ENCODE measurements around the gene PDZD2. TPM values are rescaled to one million over a fixed set of nuclear protein-coding genes. Genes with fewer than 3 reads are reported as not detected.

Gene PDZD2
- polyA plus RNA-seq, 3 donors from 2014 or later: 0.37 TPM; not detected in 2

- Mint-ChIP-seq H3K4me3 (no peak overlapping the region), H3K4me1 (peaks cover 35 to 41% of the 10 kb centered on the region in 2 donors), H3K9me3 (no peaks in the 10 kb centered on the region), H3K27me3 (ENCODE audit: low read depth in 3 of 3) (peaks cover 10 to 17% (median 12%) of the 10 kb centered on the region in 3 donors), H3K27ac (peak overlapping the region in 1 of 6 donors; percentile 13), H3K36me3 (no peaks in the 10 kb centered on the region)
- no peak for DNase-seq
Measured at GRCh38 chr5:31620026-31620425, 18.9 kb upstream of the PDZD2 start.

GRCh38 chr5:31623249-31623648 is 15.7 kb upstream of the PDZD2 start:
- Mint-ChIP-seq H3K27ac (peak overlapping the region; percentile 11 to 88 (median 52)), H3K4me3 (peak overlapping the region in 3 of 5 donors; percentile 1 to 15 (median 7)), H3K36me3 (no peaks in the 10 kb centered on the region), H3K27me3 (ENCODE audit: low read depth in 3 of 3) (peaks cover 3 to 11% (median 6%) of the 10 kb centered on the region in 3 donors), H3K4me1 (peaks cover 22 to 25% of the 10 kb centered on the region in 2 donors), H3K9me3 (no peaks in the 10 kb centered on the region)
- peak; percentile 37 to 45 (median 42) for DNase-seq

DNA sequence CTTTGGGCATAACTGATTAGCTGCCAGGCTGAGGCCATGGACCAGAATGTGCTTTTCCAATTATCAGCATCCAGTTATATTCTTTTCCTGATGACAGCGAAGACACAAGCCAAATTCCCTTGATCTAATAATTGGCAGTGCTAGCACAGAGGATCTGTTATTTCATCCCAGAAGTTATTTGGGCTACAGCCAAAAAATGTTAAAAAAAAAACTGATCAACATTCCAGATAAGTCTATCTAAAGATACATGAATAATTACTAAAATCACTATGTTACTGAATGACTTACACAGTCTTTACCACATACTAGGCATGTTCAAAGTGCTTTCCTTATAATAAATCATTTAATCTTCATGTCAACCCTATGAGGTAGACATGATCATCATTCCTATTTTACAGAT is 13.5 kb upstream of the PDZD2 start:
- Mint-ChIP-seq H3K4me3 (no peak overlapping the region), H3K4me1 (peaks cover 11 to 15% of the 10 kb centered on the region in 2 donors), H3K27me3 (ENCODE audit: low read depth in 3 of 3) (peaks cover 3 to 13% (median 6%) of the 10 kb centered on the region in 3 donors)

DNA sequence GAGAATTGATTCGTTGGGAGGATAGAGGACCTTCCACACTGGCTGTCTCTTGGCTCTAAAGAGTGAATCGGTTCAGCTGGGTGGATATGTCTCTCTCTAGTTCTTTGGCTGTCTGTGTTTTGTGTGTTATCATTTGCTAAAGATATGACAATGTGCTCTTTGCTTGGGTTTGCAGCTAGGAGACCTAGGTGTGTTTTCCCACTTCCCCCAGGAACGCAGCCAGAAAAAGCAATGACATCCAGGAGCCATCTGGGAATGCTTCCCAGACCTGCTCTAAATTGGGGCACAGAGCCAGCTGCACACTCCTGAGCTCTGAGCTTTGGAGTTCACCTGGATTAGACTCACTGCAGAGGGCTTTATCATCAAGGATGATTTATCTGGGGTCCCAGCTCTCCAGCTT is 12.8 kb upstream of the PDZD2 start:
- H3K4me3 Mint-ChIP-seq: no peak overlapping the region
- no peaks in the 10 kb centered on the region for H3K36me3 Mint-ChIP-seq
- H3K27me3 Mint-ChIP-seq (ENCODE audit: low read depth in 3 of 3): peaks cover 6 to 13% (median 7%) of the 10 kb centered on the region in 3 donors
- no peaks in the 10 kb centered on the region for H3K9me3 Mint-ChIP-seq
- H3K4me1 Mint-ChIP-seq: peaks cover 11 to 15% of the 10 kb centered on the region in 2 donors
- DNase-seq: no peak
- no peak overlapping the region for H3K27ac Mint-ChIP-seq

More for the DNA sequence above, 13.5 kb upstream of the PDZD2 start:
- DNase-seq: no peak
- Mint-ChIP-seq H3K9me3 (no peaks in the 10 kb centered on the region), H3K36me3 (no peaks in the 10 kb centered on the region), H3K27ac (no peak overlapping the region)

DNA sequence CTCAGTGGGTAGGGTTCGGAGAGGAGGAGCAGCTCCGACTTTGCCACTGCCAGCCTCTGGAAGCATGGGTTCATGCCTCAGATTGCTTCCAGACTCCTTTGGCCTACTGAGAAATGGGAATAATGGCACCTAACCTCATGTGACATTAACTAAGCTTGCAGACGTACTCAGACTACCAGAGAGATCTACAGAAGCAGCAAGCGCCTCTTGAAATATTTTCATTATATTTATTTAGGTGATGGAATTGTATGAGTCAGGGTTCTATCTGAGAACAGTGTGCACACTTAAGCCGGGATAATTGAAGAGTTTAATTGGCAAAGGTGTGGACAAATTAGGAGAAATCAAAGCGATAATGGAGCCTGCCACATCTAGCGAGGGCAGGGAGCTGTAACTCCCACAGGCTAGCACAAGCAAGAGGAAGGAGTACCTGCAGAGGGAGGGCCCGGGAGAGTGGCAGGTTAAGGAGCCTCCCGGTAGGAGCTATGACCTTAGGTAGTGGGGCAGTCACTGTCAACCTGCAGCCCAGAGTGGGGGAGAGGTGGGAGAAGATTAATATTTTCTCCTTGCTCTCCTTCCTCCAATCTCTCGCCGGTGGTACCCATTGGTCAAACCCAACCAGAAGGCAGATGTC is 12.2 kb upstream of the PDZD2 start:
- Mint-ChIP-seq H3K9me3 (no peaks in the 10 kb centered on the region), H3K27me3 (ENCODE audit: low read depth in 3 of 3) (peaks cover 6 to 12% (median 7%) of the 10 kb centered on the region in 3 donors), H3K27ac (peak overlapping the region in 1 of 6 donors; percentile 60), H3K4me3 (no peak overlapping the region), H3K36me3 (no peaks in the 10 kb centered on the region), H3K4me1 (peaks cover 11 to 15% of the 10 kb centered on the region in 2 donors)
- no peak for DNase-seq

GRCh38 chr5:31630931-31631330 is 8.0 kb upstream of the PDZD2 start:
- H3K27me3 Mint-ChIP-seq (ENCODE audit: low read depth in 3 of 3): peaks cover 0 to 7% (median 7%) of the 10 kb centered on the region in 3 donors
- H3K4me1 Mint-ChIP-seq: no peaks in the 10 kb centered on the region
- H3K36me3 Mint-ChIP-seq: no peaks in the 10 kb centered on the region
- H3K4me3 Mint-ChIP-seq: no peak overlapping the region
- DNase-seq: no peak
- no peaks in the 10 kb centered on the region for H3K9me3 Mint-ChIP-seq
- H3K27ac Mint-ChIP-seq: no peak overlapping the region

- Mint-ChIP-seq H3K9me3 (no peaks in the 10 kb centered on the region), H3K27me3 (ENCODE audit: low read depth in 3 of 3) (peaks cover 3 to 7% (median 3%) of the 10 kb centered on the region in 3 donors), H3K4me1 (peaks cover 0 to 4% of the 10 kb centered on the region in 2 donors), H3K4me3 (no peak overlapping the region), H3K27ac (no peak overlapping the region), H3K36me3 (no peaks in the 10 kb centered on the region)
- DNase-seq: no peak
Measured at GRCh38 chr5:31632460-31632859, 6.5 kb upstream of the PDZD2 start.

DNA sequence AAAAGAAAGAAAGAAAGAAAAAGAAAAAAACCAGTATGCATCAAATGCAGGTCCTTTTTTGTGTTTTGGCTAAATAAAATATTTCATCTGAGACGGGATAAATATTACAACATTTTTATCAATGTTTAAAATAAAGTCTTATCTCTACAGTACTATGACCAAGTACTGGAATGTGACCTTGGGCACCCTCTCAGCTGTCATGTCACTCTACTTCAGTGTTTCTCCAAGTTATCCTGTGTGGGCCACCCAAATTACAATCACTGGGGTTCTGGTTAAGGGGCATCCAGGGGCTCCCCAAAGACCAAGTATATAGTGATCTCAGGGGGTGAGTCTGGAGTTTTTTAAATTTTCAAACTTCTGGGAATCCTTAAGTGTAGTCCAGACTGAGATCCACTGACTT is 3.5 kb upstream of the PDZD2 start:
- peaks cover 3 to 7% (median 5%) of the 10 kb centered on the region in 3 donors for H3K27me3 Mint-ChIP-seq (ENCODE audit: low read depth in 3 of 3)
- no peak overlapping the region for H3K27ac Mint-ChIP-seq
- H3K4me1 Mint-ChIP-seq: peaks cover 14 to 16% of the 10 kb centered on the region in 2 donors
- H3K9me3 Mint-ChIP-seq: no peaks in the 10 kb centered on the region
- no peak overlapping the region for H3K4me3 Mint-ChIP-seq
- no peak for DNase-seq
- no peaks in the 10 kb centered on the region for H3K36me3 Mint-ChIP-seq

GRCh38 chr5:31637851-31638250 is 1.1 kb upstream of the PDZD2 start:
- no peak for DNase-seq
- H3K27me3 Mint-ChIP-seq (ENCODE audit: low read depth in 3 of 3): peaks cover 2 to 5% (median 5%) of the 10 kb centered on the region in 3 donors
- H3K9me3 Mint-ChIP-seq: no peaks in the 10 kb centered on the region
- H3K36me3 Mint-ChIP-seq: no peaks in the 10 kb centered on the region
- peaks cover 14 to 16% of the 10 kb centered on the region in 2 donors for H3K4me1 Mint-ChIP-seq
- H3K27ac Mint-ChIP-seq: peak overlapping the region in 1 of 6 donors; percentile 76
- peak overlapping the region in 4 of 5 donors; percentile 44 to 91 (median 68) for H3K4me3 Mint-ChIP-seq

DNA sequence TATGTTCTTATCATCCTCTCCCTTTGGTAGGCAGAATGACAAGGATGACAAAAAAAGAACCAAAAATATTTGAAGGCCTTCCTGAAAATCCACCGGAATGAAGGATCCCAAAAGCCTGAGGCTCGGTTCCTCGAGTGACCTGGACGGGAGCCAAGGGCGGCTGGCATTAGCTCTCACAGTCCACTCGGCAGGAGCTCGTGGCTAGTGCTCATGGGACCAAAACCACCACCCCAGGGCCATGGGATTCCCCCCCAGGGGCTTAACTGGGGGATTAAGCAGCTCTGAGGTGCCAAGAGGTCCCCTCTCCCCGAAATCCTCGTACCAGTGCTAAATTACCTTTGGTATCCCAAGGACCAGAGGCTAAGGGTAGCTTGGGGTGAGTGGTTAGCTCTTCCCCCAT is 586 bp upstream of the PDZD2 start:
- Mint-ChIP-seq H3K27me3 (ENCODE audit: low read depth in 3 of 3) (peaks cover 2 to 5% (median 5%) of the 10 kb centered on the region in 3 donors), H3K9me3 (no peaks in the 10 kb centered on the region), H3K4me3 (peak overlapping the region; percentile 87 to 92 (median 89)), H3K27ac (peak overlapping the region in 4 of 6 donors; percentile 54 to 86 (median 72)), H3K36me3 (no peaks in the 10 kb centered on the region), H3K4me1 (peaks cover 14 to 16% of the 10 kb centered on the region in 2 donors)
- no peak for DNase-seq

- Mint-ChIP-seq H3K27ac (no peak overlapping the region), H3K4me1 (peaks cover 14 to 16% of the 10 kb centered on the region in 2 donors), H3K27me3 (ENCODE audit: low read depth in 3 of 3) (peaks cover 3 to 6% (median 6%) of the 10 kb centered on the region in 3 donors), H3K4me3 (peak overlapping the region in 3 of 5 donors; percentile 66 to 70 (median 69)), H3K36me3 (no peaks in the 10 kb centered on the region), H3K9me3 (no peaks in the 10 kb centered on the region)
- no peak for DNase-seq
Measured at GRCh38 chr5:31639481-31640411, 815 bp downstream of the PDZD2 start.

GRCh38 chr5:31640573-31640972 is 1.6 kb downstream of the PDZD2 start:
- no peaks in the 10 kb centered on the region for H3K9me3 Mint-ChIP-seq
- H3K27ac Mint-ChIP-seq: no peak overlapping the region
- H3K4me3 Mint-ChIP-seq: peak overlapping the region in 1 of 5 donors; percentile 62
- no peaks in the 10 kb centered on the region for H3K36me3 Mint-ChIP-seq
- H3K27me3 Mint-ChIP-seq (ENCODE audit: low read depth in 3 of 3): peaks cover 3 to 8% (median 7%) of the 10 kb centered on the region in 3 donors
- H3K4me1 Mint-ChIP-seq: peaks cover 14 to 16% of the 10 kb centered on the region in 2 donors
- DNase-seq: no peak

DNA sequence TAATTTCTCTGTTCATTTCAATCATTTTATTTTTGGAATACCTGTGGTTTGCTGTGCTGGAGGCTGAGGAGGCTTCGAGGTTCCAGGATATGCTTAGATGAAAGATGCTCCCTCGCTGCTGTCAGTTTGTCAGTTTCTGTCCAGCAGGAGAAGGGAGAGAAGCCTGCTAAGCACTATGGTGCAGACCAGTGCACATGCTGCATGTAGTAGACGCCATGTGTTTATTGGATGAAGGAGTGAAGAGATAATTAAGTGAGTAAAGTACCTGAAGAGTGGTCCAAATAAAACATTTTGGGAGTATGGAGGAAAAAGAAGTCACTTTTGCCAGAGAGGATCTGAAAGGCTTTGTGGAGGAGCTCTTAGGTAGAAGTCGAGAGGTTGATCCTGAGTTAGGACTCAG is 2.1 kb downstream of the PDZD2 start:
- Mint-ChIP-seq H3K36me3 (no peaks in the 10 kb centered on the region), H3K27ac (no peak overlapping the region), H3K4me3 (no peak overlapping the region), H3K4me1 (peaks cover 14 to 16% of the 10 kb centered on the region in 2 donors), H3K9me3 (no peaks in the 10 kb centered on the region), H3K27me3 (ENCODE audit: low read depth in 3 of 3) (peaks cover 3 to 8% (median 6%) of the 10 kb centered on the region in 3 donors)
- DNase-seq: no peak

DNA sequence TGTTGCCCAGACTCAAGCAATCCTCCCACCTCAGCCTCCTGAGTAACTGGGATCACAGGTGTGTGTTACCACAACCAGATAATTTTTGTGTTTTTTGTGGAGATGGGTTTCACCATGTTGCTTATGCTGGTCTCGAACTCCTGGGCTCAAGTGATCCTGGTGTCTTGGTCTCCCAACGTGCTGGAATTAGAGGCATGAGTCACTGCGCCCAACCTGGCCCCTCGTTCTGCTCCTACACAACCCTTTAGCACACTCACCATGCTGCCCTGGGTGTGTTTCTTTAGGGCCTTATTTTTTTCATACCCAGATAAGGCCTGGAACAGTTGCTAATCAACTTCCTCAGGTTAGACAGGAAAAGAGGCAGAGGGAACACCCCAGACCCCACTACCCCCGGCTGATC is 2.6 kb downstream of the PDZD2 start:
- no peak overlapping the region for H3K27ac Mint-ChIP-seq
- no peak overlapping the region for H3K4me3 Mint-ChIP-seq
- H3K9me3 Mint-ChIP-seq: no peaks in the 10 kb centered on the region
- peaks cover 3 to 8% (median 4%) of the 10 kb centered on the region in 3 donors for H3K27me3 Mint-ChIP-seq (ENCODE audit: low read depth in 3 of 3)
- no peak for DNase-seq
- peaks cover 14 to 16% of the 10 kb centered on the region in 2 donors for H3K4me1 Mint-ChIP-seq
- no peaks in the 10 kb centered on the region for H3K36me3 Mint-ChIP-seq
